Cardiac muscle cell (in vitro differentiated cells and primary cell): ENCODE data around the gene SMC1B. TPM values are rescaled to one million over a fixed set of nuclear protein-coding genes. Genes with fewer than 3 reads are reported as not detected.

Experiments used
- DNase-seq, 2 donors: peaks; one replicate each; pipeline versions ENCODE4 v3.0.0 to v3.0.0-alpha.2; 2010 to 2017; ENCODE audit warnings: low read depth in 1 of 2, low spot score in 1 of 2
- H3K27ac ChIP-seq: fragments of 200-600 bp; sonication (generic); 2 replicates; pipeline ENCODE4 v1.5.1; 2016
- H3K27me3 ChIP-seq: fragments of 200-600 bp; sonication (generic); 2 replicates; pipeline ENCODE4 v1.6.0; 2016; ENCODE audit warnings: control low read depth
- H3K36me3 ChIP-seq: fragments of 200-600 bp; sonication (generic); 2 replicates; pipeline ENCODE4 v1.5.1; 2016; ENCODE audit warnings: control low read depth
- H3K4me1 ChIP-seq: fragments of 200-600 bp; sonication (generic); 2 replicates; pipeline ENCODE4 v1.8.1; 2017; ENCODE audit warnings: low read depth, mild to moderate bottlenecking, mixed run types
- H3K4me3 ChIP-seq: fragments of 200-600 bp; sonication (generic); 2 replicates; pipeline ENCODE4 v1.5.1; 2016; ENCODE audit warnings: mild to moderate bottlenecking
- H3K9me3 ChIP-seq: fragments of 200-600 bp; sonication (generic); 2 replicates; pipeline ENCODE4 v1.5.1; 2017; ENCODE audit warnings: low read depth, mild to moderate bottlenecking, control low read depth
- CTCF ChIP-seq: IDR thresholded peaks from 2 replicates; pipeline ENCODE4 v1.5.1; 2012; ENCODE audit warnings: low read depth, mild to moderate bottlenecking, low read length
- polyA plus RNA-seq: library from polyadenylated mRNA; unstranded; fragments of >200 nt; fragmentation: Nextera tagmentation; extraction: Ambion mirVana; gene quantifications from 2 replicates; pipeline ENCODE4 v1.2.1, GENCODE V29; 2016
- total RNA-seq: library from RNA; depleted of rRNA; stranded (reverse); fragments of >200 nt; gene quantifications from 2 replicates; pipeline ENCODE4 v1.2.3, GENCODE V29; 2016

Gene SMC1B, protein sequence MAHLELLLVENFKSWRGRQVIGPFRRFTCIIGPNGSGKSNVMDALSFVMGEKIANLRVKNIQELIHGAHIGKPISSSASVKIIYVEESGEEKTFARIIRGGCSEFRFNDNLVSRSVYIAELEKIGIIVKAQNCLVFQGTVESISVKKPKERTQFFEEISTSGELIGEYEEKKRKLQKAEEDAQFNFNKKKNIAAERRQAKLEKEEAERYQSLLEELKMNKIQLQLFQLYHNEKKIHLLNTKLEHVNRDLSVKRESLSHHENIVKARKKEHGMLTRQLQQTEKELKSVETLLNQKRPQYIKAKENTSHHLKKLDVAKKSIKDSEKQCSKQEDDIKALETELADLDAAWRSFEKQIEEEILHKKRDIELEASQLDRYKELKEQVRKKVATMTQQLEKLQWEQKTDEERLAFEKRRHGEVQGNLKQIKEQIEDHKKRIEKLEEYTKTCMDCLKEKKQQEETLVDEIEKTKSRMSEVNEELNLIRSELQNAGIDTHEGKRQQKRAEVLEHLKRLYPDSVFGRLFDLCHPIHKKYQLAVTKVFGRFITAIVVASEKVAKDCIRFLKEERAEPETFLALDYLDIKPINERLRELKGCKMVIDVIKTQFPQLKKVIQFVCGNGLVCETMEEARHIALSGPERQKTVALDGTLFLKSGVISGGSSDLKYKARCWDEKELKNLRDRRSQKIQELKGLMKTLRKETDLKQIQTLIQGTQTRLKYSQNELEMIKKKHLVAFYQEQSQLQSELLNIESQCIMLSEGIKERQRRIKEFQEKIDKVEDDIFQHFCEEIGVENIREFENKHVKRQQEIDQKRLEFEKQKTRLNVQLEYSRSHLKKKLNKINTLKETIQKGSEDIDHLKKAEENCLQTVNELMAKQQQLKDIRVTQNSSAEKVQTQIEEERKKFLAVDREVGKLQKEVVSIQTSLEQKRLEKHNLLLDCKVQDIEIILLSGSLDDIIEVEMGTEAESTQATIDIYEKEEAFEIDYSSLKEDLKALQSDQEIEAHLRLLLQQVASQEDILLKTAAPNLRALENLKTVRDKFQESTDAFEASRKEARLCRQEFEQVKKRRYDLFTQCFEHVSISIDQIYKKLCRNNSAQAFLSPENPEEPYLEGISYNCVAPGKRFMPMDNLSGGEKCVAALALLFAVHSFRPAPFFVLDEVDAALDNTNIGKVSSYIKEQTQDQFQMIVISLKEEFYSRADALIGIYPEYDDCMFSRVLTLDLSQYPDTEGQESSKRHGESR
- total RNA-seq (0.15 TPM in 1 of 2 replicates, not detected in the other), polyA plus RNA-seq (0.04 TPM in 1 of 2 replicates, not detected in the other)

DNA sequence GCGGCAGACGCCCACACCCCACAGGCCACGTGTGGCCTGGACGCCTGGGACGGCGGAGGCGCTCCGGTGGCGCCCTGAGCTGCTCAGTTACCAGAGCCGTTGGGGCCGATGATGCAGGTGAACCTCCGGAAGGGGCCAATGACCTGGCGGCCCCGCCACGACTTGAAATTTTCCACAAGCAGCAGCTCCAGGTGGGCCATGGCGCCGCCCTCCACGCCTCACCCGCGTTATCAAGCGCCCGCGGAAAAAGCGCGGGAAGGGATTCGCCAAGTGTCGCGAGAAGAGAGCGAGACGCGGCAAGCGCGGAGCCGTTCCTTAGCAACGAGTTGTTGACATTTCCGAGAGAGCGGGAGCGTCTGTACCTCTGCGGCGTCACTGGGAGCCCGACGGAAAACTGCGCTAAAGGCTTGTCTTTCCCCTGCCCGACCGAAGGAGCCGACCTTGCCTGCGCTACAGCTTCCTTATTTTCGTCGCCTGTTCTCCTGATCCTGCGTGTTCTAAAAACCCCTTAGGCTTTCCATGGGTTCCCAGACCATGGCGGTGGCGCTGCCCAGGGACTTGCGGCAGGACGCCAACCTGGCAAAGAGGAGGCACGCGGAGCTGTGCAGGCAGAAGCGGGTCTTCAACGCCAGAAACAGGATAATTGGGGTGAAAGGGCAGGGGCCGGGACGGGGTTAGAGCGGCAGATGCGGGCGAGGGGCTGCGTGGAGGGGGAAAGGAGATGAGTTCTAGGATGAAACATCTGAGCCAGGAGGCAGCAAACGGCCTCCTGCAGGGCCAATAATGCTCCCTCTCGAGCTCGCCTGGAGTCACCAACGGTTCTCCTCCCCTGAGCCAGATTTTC lies at the start of gene SMC1B, which contains the start of gene RIBC2:
Gene SMC1B (minus strand): TSS at position 232 of the 844 bp plus-strand sequence. CDS start 32 bp downstream, at position 200.
Gene RIBC2 (plus strand): TSS at position 326 of the 844 bp plus-strand sequence. CDS start 194 bp downstream, at position 520.
- DNase-seq, result peak; percentile 81 to 87
- Histone ChIP-seq H3K4me3 (peak within 1 kb of the TSS; percentile 40), H3K27ac (no peak within 1 kb of the TSS)

GRCh38 chr22:45462034-45462655 lies 48.7 kb upstream of the SMC1B start:
- Histone ChIP-seq H3K4me3 (no peak overlapping the region), H3K27ac (no peak overlapping the region), H3K27me3 (no peaks in the 10 kb centered on the region), H3K9me3 (no peaks in the 10 kb centered on the region), H3K36me3 (no peaks in the 10 kb centered on the region), H3K4me1 (no peaks in the 10 kb centered on the region)
- DNase-seq, result peak in 1 of 2 donors; percentile 37
- no peak for TF ChIP-seq CTCF

More for the DNA sequence above, at the start of gene SMC1B, which contains the start of gene RIBC2:
- no peaks in the 10 kb centered on the region for H3K4me1 ChIP-seq
- TF ChIP-seq CTCF, result no peak
- peaks cover 14% of the 10 kb centered on the region for H3K27me3 ChIP-seq
- H3K36me3 ChIP-seq, result no peaks in the 10 kb centered on the region
- H3K9me3 ChIP-seq, result no peaks in the 10 kb centered on the region

DNA sequence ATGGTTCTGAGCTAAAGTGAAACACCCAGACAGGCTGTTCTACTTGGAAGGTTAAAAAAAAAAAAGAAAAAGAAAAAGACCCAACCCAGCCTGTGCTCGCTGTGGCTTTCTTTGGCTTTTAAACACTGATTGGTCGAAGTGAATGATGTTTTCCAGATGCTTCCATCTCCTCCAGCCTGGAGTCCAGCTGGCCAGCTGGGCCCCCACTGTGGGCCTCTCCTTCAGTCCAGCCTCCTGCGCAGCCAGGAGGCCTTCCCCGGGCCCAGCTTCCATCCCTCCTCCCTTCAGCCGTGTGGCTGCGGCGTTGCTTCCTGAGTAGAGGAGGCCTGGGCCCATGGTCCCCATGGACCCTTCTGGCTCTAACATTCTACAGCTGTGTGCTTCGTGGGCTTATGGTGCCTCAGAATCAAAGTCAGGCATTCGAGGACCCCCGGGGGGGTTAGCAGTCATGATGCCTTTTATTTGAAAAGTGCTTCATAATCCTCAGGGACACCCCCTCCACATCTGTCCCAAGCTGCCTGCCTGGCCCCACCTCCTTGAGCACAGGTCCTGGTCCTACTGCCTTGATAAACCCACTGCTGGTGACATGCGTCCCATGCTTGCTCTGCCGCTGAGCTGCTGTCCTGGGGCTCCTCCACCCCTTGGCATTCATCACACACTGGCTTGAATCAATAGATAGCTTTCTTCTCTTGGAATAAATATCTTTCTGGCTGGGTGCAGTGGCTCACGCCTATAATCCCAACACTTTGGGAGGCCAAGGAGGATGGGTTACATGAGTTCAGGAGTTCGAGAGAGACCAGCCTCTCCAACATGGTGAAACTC lies 47.1 kb upstream of the SMC1B start:
- Histone ChIP-seq H3K27ac (no peak overlapping the region), H3K36me3 (no peaks in the 10 kb centered on the region), H3K9me3 (no peaks in the 10 kb centered on the region), H3K27me3 (no peaks in the 10 kb centered on the region), H3K4me1 (peaks cover 6% of the 10 kb centered on the region), H3K4me3 (no peak overlapping the region)
- DNase-seq, result peak in 1 of 2 donors; percentile 90
- no peak for TF ChIP-seq CTCF

- DNase-seq, result no peak
- Histone ChIP-seq H3K4me3 (no peak overlapping the region), H3K4me1 (peaks cover 16% of the 10 kb centered on the region), H3K9me3 (no peaks in the 10 kb centered on the region), H3K27ac (no peak overlapping the region), H3K36me3 (no peaks in the 10 kb centered on the region), H3K27me3 (no peaks in the 10 kb centered on the region)
- no peak for TF ChIP-seq CTCF
Measured at GRCh38 chr22:45459235-45459634, 45.8 kb upstream of the SMC1B start.
